GM23248 (cell line): ENCODE data around the gene TRPM3.

ENCODE experiments used
- EZH2 ChIP-seq: fragments of 200-600 bp; sonication (generic); IDR thresholded peaks from 2 replicates; pipeline ENCODE4 v1.6.1; 2018; ENCODE audit warnings: antibody characterized with exemption, mild to moderate bottlenecking; ENCODE audit not compliant: insufficient read depth, poor library complexity, severe bottlenecking
- EZH2phosphoT487 ChIP-seq: fragments of 200-600 bp; sonication (generic); IDR thresholded peaks from 2 replicates; pipeline ENCODE4 v1.6.1; 2018; ENCODE audit warnings: antibody characterized with exemption, moderate library complexity, mild to moderate bottlenecking, low read depth; ENCODE audit not compliant: insufficient read depth

- no peak for TF ChIP-seq EZH2
- TF ChIP-seq EZH2phosphoT487: no peak
Measured at GRCh38 chr9:70557661-70558369, 563.6 kb downstream of the TRPM3 start.
